MG63 (cell line): ENCODE measurements around the gene CCDC74A. TPM values are rescaled to one million over a fixed set of nuclear protein-coding genes. Genes with fewer than 3 reads are reported as not detected.
"Not testable (repeated sequence)": the region's sequence is repeated elsewhere in the genome, so short reads cannot be mapped to it uniquely, and the experiment has no call there.

ENCODE experiments used
- DNase-seq: peaks from one replicate; pipeline ENCODE4 v3.0.0-alpha.2; 2020
- H3K27me3 ChIP-seq: fragments of 250-450 bp; sonication (Bioruptor Pico); 2 replicates; pipeline ENCODE4 v1.5.1; 2020; ENCODE audit warnings: mild to moderate bottlenecking, moderate library complexity
- H3K36me3 ChIP-seq: fragments of 250-450 bp; sonication (Bioruptor Pico); 2 replicates; pipeline ENCODE4 v1.5.1; 2020; ENCODE audit warnings: mild to moderate bottlenecking, moderate library complexity
- H3K4me3 ChIP-seq: fragments of 250-450 bp; sonication (Bioruptor Pico); 2 replicates; pipeline ENCODE4 v1.5.1; 2020; ENCODE audit warnings: mild to moderate bottlenecking, moderate library complexity
- H3K9me3 ChIP-seq: fragments of 250-450 bp; sonication (Bioruptor Pico); 2 replicates; pipeline ENCODE4 v1.5.1; 2020; ENCODE audit warnings: mild to moderate bottlenecking, moderate library complexity
- total RNA-seq: library from RNA; depleted of rRNA; stranded (reverse); fragments of >200 nt; shearing (Covaris generic); gene quantifications from 2 replicates; pipeline ENCODE4 v1.2.3, GENCODE V29; 2014; ENCODE audit warnings: low replicate concordance; rRNA removed

Gene CCDC74A
- 2.7 and 6.5 TPM in 2 replicates for total RNA-seq

DNA sequence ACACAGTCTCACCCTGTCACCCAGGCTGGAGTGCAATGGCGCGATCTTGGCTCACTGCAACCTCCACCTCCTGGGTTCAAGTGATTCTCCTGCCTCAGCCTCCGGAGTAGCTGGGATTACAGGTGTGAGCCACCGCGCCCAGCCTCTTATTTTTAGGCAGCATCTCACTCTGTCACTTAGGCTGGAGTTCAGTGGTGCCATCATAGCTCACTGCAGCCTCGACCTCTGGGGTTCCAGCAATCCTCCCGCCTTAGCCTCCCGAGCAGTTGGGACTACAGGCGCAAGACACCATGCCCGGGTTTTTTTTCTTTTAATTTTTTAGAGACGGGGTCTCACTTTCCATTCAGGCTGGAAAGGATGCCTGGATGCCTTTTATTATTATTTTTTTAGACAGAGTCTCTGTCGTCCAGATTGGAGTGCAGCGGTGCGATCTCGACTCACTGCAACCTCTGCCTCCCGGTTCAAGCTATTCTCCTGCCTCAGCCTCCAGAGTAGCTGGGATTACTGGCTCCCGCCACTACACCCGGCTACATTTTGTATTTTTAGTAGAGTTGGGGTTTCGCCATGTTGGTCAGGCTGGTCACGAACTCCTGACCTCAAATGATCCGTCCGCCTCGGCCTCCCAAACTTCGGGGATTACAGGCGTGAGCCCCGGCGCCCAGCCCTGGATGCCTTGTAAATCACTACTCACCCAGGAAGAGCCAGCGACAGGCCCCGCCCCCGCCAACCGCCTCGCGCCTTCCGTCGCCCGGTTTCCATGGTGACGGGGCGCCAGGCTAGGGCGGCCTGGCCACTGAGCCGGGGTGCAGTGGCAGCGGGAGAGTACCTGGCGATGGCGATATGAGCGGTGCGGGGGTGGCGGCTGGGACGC, at the start of gene CCDC74A:
TSS of gene CCDC74A (plus strand) at position 758 of the 871 bp plus-strand sequence. CDS start at position 841, 83 bp downstream.
- H3K27me3 ChIP-seq, H3K9me3 ChIP-seq, H3K36me3 ChIP-seq: not testable (repeated sequence)
- H3K4me3 ChIP-seq, result peak within 1 kb of the TSS; percentile 28
- peak; percentile 62 for DNase-seq

DNA sequence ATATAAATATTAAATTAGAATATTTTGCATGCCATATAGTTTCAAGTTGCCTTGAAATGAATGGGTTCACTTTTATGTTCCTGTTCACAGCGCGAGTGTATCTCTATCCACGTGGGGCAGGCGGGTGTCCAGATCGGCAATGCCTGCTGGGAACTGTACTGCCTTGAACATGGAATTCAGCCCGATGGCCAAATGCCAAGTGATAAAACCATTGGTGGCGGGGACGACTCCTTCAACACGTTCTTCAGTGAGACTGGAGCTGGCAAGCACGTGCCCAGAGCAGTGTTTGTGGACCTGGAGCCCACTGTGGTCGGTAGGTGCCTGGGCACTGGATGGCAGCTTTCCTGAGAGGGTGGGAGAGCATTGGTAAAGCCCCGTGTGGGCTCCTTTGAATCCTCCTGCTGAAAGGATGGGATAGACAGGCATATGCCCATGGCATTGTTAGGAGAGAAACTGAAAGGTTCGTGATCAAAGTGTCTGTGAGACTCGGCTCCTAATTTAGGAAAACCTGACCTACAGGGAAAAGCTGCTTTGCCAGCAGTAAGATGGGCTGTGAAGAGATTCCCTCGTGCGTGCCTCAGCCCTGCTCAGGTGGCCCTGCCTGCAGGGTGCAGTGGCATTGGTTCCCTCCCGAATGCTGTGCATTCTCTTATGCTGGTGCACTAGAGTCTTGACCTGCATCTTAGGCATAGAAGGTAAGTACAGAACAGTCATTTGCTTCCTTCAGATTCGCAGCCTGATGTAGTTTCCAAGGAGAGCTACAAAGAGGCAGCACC, 49.4 kb upstream of the CCDC74A start:
- not testable (repeated sequence) for DNase-seq, H3K36me3 ChIP-seq, H3K4me3 ChIP-seq, H3K27me3 ChIP-seq, H3K9me3 ChIP-seq

DNA sequence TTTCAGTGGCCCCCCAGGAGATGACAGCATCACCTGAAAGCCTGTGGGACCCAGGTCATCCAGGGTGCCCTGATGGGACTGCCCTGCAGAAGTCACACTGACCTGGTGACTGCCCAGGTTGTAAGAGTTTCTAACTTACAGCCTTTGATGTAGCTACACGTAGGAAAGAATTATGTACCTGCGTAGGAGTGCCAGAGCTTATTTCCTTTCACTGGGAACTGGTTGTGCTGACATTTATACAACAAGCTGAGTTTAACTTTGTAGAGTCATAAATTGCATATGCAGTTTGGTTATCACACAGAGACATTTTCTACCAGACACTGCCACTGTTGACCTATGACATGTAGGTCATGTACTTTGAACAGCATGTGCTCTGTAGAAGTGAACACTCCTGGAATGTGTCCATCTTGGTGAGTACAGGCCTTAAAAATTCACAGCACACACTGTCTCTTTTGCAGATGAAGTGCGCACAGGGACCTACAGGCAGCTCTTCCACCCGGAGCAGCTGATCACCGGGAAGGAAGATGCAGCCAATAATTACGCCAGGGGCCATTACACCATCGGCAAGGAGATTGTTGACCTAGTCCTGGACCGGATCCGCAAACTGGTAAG, 48.7 kb upstream of the CCDC74A start:
- H3K36me3 ChIP-seq, H3K9me3 ChIP-seq, DNase-seq, H3K27me3 ChIP-seq, H3K4me3 ChIP-seq: not testable (repeated sequence)

DNA sequence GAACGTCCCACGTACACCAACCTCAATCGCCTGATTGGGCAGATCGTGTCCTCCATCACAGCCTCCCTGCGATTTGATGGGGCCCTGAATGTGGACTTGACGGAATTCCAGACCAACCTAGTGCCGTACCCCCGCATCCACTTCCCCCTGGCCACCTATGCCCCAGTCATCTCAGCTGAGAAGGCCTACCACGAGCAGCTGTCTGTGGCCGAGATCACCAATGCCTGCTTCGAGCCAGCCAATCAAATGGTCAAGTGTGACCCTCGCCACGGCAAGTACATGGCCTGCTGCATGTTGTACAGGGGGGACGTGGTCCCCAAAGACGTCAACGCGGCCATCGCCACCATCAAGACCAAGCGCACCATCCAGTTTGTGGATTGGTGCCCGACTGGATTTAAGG, 47.3 kb upstream of the CCDC74A start:
- H3K4me3 ChIP-seq, H3K9me3 ChIP-seq, H3K36me3 ChIP-seq, DNase-seq, H3K27me3 ChIP-seq: not testable (repeated sequence)

DNA sequence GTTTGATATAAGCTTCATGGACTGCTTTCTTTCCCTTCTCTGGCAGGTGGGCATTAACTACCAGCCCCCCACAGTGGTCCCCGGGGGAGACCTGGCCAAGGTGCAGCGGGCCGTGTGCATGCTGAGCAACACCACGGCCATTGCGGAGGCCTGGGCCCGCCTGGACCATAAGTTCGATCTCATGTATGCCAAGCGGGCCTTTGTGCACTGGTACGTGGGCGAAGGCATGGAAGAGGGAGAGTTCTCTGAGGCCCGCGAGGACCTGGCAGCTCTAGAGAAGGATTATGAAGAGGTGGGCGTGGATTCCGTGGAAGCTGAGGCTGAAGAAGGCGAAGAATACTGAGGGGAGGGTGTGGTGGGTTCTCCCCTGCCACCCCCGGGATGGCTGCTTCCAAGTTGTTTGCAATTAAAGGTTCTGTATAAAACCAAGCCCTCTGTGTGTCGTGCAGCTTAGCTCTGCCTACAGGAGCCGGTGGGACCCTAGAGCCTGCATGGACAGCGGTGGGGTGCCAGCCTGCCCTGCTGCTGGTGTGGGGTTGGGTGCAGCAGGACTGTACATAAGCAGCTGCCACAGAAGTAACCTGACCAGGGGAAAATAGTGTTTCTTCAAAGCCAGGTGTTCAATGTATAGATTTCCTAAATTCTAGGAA, 45.1 kb upstream of the CCDC74A start:
- not testable (repeated sequence) for H3K27me3 ChIP-seq, H3K4me3 ChIP-seq, H3K9me3 ChIP-seq, H3K36me3 ChIP-seq, DNase-seq

DNA sequence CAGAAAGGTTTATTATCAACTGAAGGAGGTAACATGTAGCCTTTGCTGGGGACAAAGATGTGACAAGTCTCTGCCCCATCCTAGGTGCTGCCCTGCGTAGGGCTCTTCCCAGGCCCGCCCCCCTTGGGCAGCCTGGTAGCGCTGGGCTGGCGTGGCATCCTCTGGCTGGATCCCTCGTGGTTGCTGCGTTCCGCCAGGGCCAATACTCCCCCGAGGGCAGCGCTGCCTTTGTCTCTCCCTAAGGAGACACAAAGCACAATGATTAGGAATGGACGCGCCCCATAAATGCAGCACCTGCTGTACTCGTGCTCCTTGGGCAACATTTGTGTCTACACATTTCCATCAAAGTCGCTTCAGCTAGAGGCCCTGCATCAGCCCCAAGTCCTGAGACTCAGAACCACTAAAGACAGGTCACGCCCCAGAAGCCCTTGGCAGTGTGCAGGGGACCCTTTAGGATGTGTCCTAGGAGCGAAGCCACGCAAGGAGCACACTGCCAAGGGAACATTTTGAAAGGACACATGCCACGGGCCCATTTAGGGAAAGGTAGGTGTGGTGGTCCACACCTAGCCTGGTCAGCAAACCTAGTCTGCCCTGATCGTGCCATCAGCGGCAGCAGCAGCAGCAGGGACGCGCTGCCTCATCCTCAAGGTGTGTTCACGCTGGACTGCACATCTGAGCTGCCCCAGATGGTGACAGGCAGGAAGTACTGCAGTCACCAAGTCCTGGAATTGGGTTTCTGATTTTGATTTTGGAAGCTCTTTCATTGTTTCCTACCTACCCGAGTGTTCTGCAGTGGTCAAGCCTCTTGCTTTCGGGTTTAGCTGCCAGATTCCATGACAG, 43.5 kb upstream of the CCDC74A start:
- H3K4me3 ChIP-seq, H3K9me3 ChIP-seq, DNase-seq, H3K27me3 ChIP-seq, H3K36me3 ChIP-seq: not testable (repeated sequence)

DNA sequence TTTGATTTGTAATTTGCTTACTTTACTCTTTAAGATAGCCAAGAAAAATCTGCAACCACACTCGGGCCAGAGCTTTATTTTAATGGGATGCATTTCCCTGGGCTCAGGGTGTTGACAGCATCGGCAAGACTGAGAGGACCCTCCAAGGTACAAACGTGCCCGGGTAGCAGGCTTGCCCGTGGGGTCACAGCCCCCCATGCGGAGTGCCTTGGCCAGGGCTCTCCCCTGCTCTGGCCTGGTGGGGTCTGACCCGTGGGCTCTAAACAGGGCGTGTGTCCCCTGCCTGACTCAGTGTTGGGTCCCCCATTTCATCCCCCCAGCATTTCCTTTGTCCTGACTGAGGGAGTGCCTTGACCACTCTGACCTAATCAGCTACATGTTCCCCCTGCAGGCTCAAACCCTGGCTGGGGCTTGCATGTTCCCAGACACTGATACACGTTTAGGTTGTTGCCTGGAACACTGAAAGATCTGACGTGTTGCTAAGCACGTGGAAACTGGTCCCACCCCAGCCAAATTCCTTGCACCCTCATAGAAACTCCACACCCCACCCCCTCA, 42.7 kb upstream of the CCDC74A start:
- DNase-seq, H3K9me3 ChIP-seq, H3K36me3 ChIP-seq, H3K27me3 ChIP-seq, H3K4me3 ChIP-seq: not testable (repeated sequence)

DNA sequence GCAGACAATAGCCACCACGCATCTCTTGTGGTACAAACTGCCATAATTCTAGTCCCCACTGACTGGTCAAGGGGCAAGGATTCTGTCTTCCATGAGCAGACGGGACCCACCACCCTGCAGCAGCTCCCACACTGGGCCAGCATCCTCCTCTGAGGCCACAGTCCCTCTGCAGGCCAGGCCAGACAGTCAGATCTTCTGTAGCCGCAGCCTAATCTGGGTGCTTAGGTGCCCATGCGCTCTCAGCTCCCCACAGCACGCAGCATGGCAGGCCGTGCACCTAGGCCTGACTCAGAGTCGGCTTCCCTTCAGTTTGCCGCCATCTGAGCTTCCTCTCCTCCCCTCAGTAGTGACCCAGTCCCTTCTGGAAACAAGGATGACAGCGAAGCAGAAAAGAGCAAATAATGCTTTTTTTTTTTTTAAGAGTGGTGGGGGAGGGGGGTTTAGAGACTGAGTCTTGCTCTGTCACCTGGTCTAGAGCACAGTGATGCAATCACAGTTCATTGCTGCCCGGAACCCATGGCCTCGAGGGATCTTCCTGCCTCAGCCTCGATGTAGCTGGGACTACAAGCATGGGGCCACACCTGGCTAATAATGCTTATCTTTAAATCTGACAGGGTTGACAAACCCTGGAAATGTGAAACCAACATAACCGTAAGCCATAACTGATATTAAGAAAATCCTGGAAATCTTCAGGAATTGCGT, 41.3 kb upstream of the CCDC74A start:
- H3K9me3 ChIP-seq, H3K4me3 ChIP-seq, DNase-seq, H3K27me3 ChIP-seq: not testable (repeated sequence)
- peaks cover 13% of the 10 kb centered on the region for H3K36me3 ChIP-seq

DNA sequence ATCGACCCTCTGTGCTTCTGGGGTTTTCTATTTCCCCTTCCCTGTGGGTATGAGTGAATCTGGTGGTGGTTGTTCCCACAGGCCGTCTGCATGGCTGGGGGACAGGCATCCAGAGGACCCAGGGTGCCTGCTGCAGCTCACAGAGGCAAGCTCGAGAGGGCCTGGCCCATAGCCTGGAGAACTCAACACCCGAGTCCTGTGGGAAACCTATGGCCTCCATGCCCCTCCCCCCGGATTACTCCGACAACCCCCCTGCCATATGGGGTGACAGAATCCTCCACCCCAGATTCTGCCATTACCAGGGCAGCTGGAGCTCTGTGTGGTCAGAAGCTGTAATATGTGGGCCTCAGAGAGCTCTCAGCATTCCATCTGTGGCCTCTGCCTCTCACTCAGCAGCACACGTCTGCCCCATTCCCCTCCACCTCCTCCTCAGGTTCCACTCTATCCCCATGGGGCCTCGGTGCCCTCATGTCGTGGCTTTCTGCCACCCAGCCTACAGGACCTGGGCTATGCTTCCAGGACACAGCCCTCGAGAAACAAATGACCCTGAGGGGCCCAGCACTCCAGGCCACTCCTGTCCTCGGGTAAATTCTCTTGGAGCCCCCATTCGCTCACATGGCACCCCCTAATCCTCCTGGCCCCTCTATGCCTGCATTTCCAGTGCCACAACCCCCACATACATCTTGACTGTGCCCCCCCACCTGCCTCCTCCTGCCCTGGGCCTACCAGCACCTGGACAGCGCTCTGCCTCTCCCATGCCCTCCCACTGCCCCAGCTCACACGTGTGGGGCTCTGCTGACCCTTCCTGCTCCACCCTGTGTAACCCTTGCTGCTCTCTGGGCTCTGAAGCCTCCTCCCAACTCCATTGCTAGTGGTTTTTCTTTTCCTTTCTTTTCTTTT, 39.1 kb upstream of the CCDC74A start:
- Histone ChIP-seq H3K27me3 (no peaks in the 10 kb centered on the region), H3K4me3 (no peak overlapping the region), H3K36me3 (peaks cover 14% of the 10 kb centered on the region), H3K9me3 (no peaks in the 10 kb centered on the region)
- no peak for DNase-seq

DNA sequence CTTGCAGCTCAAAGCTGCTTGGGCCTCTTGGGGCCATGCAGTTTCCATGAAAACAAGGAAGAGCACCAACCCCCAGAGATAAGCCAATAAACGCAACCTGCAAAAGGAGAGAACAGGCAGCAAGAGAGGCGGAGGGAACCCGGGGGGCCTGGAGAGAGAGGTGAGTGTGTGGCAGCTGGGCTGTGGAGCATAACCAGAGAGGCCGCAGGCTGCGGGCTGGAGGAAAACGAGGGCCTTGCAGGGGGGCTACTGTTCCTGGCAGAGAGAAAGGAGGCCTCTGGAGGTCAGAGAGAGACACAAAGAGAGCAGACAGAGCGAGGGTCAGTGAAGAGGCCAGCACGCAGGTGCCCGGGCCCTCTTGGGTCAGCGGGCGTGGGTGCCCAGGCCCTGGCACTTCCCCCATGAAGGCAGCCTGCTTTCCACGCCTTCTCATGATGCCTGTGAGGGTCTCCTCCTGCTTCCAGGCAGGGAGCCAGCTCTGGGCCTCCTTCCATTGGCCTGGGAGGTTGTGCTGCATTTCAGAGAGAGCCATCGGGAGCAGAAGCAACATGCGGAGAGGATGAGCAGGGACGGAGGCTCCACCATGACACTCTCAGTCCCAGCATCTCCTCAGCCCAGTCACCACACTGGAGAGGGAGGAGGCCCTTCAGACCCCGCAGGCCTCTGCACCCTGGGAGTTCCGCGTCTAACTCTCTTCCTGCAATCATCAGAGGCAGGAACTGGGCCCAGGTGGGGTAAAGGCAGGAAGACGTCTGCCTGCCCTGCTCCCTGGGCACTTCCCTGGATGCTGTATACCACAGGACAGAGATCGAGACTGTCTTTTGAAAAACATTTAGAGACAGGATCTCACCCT, 36.8 kb upstream of the CCDC74A start:
- not testable (repeated sequence) for H3K9me3 ChIP-seq, H3K27me3 ChIP-seq
- peak; percentile 17 for DNase-seq
- Histone ChIP-seq H3K4me3 (peak overlapping the region; percentile 95), H3K36me3 (peaks cover 14% of the 10 kb centered on the region)

DNA sequence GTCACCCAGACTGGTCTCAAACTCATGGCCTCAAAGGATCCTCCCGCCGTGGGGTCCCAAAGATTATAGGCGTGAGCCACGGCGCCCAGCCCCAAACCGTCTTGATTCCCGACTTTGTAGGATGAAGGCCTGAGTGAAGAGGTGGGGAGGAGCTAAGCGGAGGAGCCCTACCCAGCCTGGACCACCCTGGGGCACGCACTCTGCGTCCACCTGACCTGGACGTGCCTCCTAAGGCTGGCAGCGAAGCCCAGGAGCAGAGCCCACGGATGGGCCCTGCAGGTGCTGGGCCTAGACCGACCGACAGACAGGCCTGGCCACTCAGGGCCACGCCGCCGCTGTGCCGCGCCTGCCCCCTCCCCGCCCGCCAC, 36.2 kb upstream of the CCDC74A start:
- H3K36me3 ChIP-seq, result peaks cover 14% of the 10 kb centered on the region
- peak; percentile 21 for DNase-seq
- H3K9me3 ChIP-seq, H3K27me3 ChIP-seq: not testable (repeated sequence)
- H3K4me3 ChIP-seq, result peak overlapping the region; percentile 95

DNA sequence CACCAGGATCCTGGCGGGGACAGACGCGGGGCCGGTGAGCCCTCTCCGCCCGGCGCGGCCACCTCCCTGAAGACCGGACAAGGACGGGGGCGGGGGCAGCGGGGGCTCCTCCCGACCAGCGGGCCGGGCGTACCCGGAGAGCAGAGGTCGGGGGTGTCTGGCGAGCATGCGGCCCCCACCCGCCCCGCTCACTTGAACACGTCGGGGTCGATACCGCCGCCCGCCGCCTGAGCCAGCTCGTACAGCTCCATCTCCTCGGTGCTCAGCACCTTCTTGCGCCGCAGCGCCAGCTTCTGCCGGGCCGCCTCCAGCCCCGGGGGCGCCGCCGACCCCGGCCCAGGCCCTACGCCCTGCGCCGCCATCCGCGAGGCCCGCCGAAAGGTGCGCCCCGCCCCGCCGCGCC, 35.7 kb upstream of the CCDC74A start, which contains the start of gene MZT2A:
TSS of gene MZT2A (minus strand) at position 383 of the 403 bp plus-strand sequence. CDS start at position 362, 21 bp downstream.
- peak within 1 kb of the TSS; percentile 95 for H3K4me3 ChIP-seq
- H3K9me3 ChIP-seq, H3K27me3 ChIP-seq: not testable (repeated sequence)
- DNase-seq, result peak; percentile 54
- peaks cover 14% of the 10 kb centered on the region for H3K36me3 ChIP-seq

DNA sequence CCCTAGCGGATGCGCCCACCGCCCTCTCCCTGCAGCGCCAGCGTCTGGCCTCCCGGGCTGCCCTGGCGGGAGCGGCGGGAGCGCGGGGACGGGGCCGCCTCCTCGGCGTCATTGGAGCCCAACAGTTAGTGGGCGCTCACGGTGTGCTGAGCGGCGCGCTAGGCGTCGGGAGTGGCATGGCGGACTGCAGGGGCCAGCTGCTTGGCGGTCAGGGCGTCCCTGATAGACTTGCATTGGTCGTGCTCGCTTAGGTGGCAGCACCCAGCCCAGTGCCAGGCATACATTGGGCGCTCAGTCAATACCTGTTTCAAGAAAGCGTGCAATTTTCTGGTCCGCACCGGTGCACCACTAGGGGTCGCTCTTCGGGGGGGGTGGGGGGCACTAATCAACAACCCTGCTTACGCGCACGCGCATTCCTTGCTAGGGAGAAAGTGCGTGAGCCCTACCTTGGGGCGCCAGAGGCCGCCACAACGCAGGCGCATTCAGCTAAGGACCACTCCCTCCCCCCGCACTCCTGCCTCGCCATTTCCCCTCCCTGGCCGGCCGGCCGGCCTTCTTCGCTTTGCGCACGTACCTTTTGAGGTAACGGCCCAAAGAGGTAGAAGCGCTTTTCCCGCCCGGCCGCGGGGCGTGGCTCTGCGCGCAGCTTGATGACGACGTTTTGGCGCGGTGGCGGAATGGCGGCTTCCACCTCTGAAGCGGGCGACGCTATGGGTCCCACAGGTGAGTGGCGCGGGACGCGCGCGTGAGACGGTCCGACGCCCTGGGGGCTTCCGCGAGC, 35.1 kb upstream of the CCDC74A start:
- DNase-seq, result peak; percentile 90
- Histone ChIP-seq H3K36me3 (peaks cover 14% of the 10 kb centered on the region), H3K4me3 (peak overlapping the region; percentile 95), H3K9me3 (no peaks in the 10 kb centered on the region), H3K27me3 (no peaks in the 10 kb centered on the region)
